ENCODE results near the gene ZNF691.
"Not testable (repeated sequence)": the region's sequence is repeated elsewhere in the genome, so short reads cannot be mapped to it uniquely, and the experiment has no call there.

GRCh38 chr1:42899960-42900359 lies 53.5 kb downstream of the ZNF691 start:
- TF ChIP-seq POLR2A, CTCF (IDR thresholded peaks at IDR 0.05): not testable (repeated sequence)

Data from body of pancreas (tissue), 4 donors.